K562 treated with DMSO at 1 percent for 12 hours (cell line): ENCODE measurements around the gene RHD. TPM values are rescaled to one million over a fixed set of nuclear protein-coding genes. Genes with fewer than 3 reads are reported as not detected.

Experiments
- total RNA-seq: library from RNA; unstranded; fragments of 300-600 nt; gene quantifications from 2 replicates; pipeline ENCODE4 v1.2.3, GENCODE V29; 2022; ENCODE audit not compliant: insufficient read depth

The RHD gene
- total RNA-seq: 6.8 TPM in 2 replicates

DNA sequence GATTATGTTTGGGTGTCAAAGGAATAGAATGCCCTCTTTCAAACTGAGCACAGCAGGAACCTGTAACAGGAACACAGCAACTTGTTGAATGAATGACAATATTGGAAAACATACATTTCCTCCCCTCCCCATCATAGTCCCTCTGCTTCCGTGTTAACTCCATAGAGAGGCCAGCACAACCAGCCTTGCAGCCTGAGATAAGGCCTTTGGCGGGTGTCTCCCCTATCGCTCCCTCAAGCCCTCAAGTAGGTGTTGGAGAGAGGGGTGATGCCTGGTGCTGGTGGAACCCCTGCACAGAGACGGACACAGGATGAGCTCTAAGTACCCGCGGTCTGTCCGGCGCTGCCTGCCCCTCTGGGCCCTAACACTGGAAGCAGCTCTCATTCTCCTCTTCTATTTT is at the start of gene RHD:
TSS of gene RHD (plus strand) at position 272 of the 400 bp plus-strand sequence. CDS start at position 311, 39 bp downstream.

DNA sequence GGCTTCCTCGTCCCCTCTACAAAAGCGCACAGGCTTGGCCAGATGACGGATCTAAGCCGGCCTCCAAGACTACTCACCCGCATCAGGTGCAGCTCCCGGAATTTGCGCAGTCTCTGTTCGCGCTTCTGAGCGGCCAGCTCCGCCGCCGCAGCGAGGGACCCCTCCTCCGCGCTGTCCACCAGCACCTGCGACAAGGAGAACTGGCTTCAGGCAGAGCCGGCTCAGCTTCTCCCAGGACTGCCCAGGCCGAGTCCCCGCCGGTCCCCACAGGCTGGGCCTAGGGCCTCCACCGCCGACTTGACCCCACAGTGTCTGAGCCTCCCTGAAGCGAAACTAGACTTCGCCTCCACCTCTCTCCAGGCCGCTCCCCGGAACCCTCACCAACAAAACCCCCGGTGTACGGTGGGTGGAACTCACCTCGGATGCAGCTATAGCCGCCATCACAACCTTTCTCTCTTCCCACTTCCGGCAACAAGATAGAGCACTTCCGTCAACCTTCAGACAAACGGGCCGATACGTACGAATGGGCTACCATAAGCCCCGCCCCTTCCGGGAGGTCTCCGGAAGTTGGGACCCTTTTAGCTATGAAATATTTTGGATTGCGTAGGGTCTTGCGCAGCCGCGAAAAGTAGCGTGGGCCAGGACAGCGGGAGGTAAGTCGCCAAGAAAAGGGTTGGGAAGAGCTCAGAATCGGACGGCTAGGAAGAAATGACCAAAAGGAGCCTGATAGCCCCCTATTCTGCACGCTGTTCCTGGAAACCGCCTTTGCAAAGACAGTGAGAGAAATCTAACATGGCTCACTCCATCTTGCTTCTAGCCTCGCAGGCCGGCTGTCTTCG is 40.1 kb upstream of the RHD start, which contains the start of gene SYF2:
TSS of gene SYF2 (minus strand) at position 476 of the 839 bp plus-strand sequence. CDS start at position 441, 35 bp downstream.

DNA sequence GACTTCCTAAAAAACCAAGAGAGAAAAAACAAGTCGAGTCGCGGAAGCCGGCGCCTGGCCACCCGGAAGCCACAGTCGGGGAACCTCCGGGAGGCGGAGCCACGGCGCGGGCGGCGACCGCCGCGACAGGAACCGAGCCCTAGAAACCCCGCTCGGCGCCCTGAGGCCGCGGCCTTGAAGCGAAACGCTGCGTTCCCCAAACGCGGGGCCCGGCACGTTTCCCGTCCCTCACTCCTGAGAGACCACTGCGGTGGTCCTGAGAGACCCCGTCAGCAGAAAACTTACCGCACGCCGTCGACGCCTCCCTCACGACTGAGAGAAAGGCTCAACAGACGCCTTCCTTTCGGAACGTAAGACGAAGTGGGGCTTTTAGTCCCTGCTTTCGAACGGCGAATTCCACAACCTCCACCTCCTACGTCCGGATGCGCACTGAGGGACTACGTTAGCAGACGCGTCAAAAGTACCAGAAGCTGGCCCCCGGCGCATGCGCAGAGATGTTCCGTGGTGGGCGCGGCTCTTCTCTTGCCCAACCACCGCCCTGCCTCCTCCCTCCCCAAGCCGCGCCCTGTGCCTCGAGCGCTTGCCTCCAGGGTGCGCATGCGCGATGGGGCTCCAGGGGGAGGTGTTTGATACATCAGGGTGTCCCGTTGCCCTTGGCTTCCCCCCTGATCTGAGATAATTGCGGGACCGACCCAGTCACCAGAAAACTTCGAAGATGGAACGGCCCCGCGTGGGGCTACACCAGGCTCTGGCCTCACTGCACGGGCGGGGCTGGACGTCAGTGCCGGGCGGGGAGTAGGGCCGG is 25.1 kb upstream of the RHD start, which contains the start of gene RSRP1:
TSS of gene RSRP1 (minus strand) at position 431 of the 805 bp plus-strand sequence. CDS start 491 bp downstream, outside the sequence.

DNA sequence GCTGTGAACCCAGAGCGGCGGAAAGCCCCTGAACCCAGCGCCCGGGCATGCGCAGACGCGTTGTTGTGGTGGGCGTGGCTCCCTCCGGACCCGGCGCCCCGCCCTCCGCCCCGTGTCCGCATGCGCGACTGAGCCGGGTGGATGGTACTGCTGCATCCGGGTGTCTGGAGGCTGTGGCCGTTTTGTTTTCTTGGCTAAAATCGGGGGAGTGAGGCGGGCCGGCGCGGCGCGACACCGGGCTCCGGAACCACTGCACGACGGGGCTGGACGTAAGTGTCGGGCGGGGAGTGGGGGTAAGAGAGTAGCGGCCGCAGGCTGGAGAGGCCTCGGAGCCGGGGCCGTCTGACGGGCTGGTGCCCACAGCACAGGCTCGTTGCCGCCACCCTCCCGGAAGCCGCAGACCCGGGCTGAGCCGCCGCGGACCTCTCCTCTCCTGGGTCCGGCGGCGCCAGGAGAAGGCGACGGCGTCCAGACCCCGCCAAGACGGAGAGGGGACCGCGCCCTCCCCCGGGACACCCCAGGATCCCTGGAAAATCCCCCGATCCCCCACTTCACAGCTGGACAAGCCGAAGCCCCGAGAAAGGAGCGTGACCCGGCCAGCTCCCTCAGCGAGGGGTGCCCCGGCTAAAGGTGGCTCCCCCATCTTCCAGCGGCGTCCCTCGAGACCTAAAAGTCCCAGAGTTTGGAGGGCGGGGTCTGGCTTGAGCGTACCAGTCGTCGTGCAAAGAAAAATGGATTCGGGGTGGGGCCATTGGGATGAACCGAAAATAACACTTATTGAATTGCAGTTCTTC is 66.1 kb downstream of the RHD start, which contains the start of gene TMEM50A:
TSS of gene TMEM50A (plus strand) at position 147 of the 794 bp plus-strand sequence. CDS start 2,153 bp downstream, outside the sequence.

Other genes with a start within 250 kb of the RHD start
- 65.3 and 91.5 TPM in 2 replicates for gene SYF2, start 40.0 kb upstream of the RHD start, total RNA-seq
- gene RSRP1, start 25.1 kb upstream of the RHD start, total RNA-seq: 78.5 and 191 TPM in 2 replicates
- gene TMEM50A, start 65.8 kb downstream of the RHD start, total RNA-seq: 91.4 and 128 TPM in 2 replicates
- gene RHCE, start 148.3 kb downstream of the RHD start, total RNA-seq: 11.7 and 14.0 TPM in 2 replicates
- gene MACO1, start 158.4 kb downstream of the RHD start, total RNA-seq: 10.3 and 20.5 TPM in 2 replicates